H1 (cell line): ENCODE measurements around the gene CDK19. TPM values are rescaled to one million over a fixed set of nuclear protein-coding genes. Genes with fewer than 3 reads are reported as not detected.
A peak's percentile ranks its signal among the peaks of the same experiment; 100 is the strongest.

Experiments
- CTCF ChIA-PET: fragments of 300-600 bp; sonication (Branson Sonifier 250); formaldehyde crosslinking; loops from one replicate; lab custom pipeline; 2021; ENCODE audit not compliant: partially characterized antibody; lab: Charles Lee
- POLR2A ChIA-PET: fragments of 300-600 bp; sonication (Branson Sonifier 250); formaldehyde crosslinking; loops from one replicate; lab custom pipeline; 2021; ENCODE audit warnings: inconsistent platforms; ENCODE audit not compliant: partially characterized antibody; lab: Charles Lee
- DNase-seq, 2 experiments: peaks; one replicate each; pipeline versions ENCODE4 v3.0.0 to v3.0.0-alpha.2; 2010 to 2022; ENCODE audit warnings: low spot score in 2 of 2, low read depth in 1 of 2, mixed read lengths in 1 of 2
- FAIRE-seq: peaks from 2 replicates; lab custom pipeline; 2011; peaks lifted over from hg19 to GRCh38; lab: Jason Lieb, UNC
- H2AFZ ChIP-seq: 2 replicates; pipeline ENCODE4 v1.8.1; 2012; ENCODE audit warnings: low read length, inconsistent platforms
- H2AK5ac ChIP-seq: 2 replicates; pipeline ENCODE4 v1.6.1; 2013; ENCODE audit warnings: low read depth, low read length
- H2BK120ac ChIP-seq: replicated peaks from 2 replicates; pipeline ENCODE3; 2013; ENCODE audit warnings: low read depth, low read length, inconsistent platforms
- H2BK12ac ChIP-seq: 2 replicates; pipeline ENCODE4 v1.6.1; 2013; ENCODE audit warnings: low read depth, low read length
- H2BK15ac ChIP-seq: 2 replicates; pipeline ENCODE4 v1.6.1; 2013; ENCODE audit warnings: low read length
- H2BK20ac ChIP-seq: 2 replicates; pipeline ENCODE4 v1.6.1; 2013; ENCODE audit warnings: low read length
- H2BK5ac ChIP-seq: 2 replicates; pipeline ENCODE4 v1.6.1; 2013; ENCODE audit warnings: low read depth, low read length
- H3K14ac ChIP-seq: 2 replicates; pipeline ENCODE4 v1.6.1; 2013; ENCODE audit warnings: inconsistent platforms; ENCODE audit not compliant: insufficient read length
- H3K18ac ChIP-seq: 2 replicates; pipeline ENCODE4 v1.6.1; 2013; ENCODE audit warnings: low read length; ENCODE audit errors: extremely low read depth
- H3K23ac ChIP-seq: 2 replicates; pipeline ENCODE4 v1.6.1; 2013; ENCODE audit warnings: inconsistent platforms; ENCODE audit not compliant: insufficient read length
- H3K23me2 ChIP-seq: 2 replicates; pipeline ENCODE4 v1.6.1; 2013; ENCODE audit warnings: low read depth, low read length
- H3K27ac ChIP-seq: 2 replicates; pipeline ENCODE4 v1.6.1; 2011; ENCODE audit warnings: low read depth, low read length, inconsistent platforms
- H3K27me3 ChIP-seq, 4 experiments: replicated peaks in 1 of 4; 1 replicate in 1 of 4; 2 replicates in 3 of 4; pipeline versions ENCODE4 v1.6.1 to v1.8.1; 2011 to 2013; ENCODE audit warnings: low read length in 3 of 4, mild to moderate bottlenecking in 3 of 4, inconsistent platforms in 2 of 4, mixed read lengths in 2 of 4, moderate library complexity in 1 of 4; ENCODE audit not compliant: control insufficient read depth in 3 of 4, insufficient read depth in 3 of 4; ENCODE audit errors: extremely low read depth in 1 of 4
- H3K36me3 ChIP-seq, 4 experiments: 2 replicates each; pipeline versions ENCODE4 v1.6.1 to v1.8.1; 2011 to 2013; ENCODE audit warnings: mild to moderate bottlenecking in 4 of 4, low read length in 3 of 4, moderate library complexity in 2 of 4, control low read depth in 1 of 4, inconsistent platforms in 1 of 4; ENCODE audit not compliant: insufficient read depth in 4 of 4, control insufficient read depth in 2 of 4
- H3K4ac ChIP-seq: replicated peaks from 2 replicates; pipeline ENCODE3; 2013; ENCODE audit warnings: low read length, low read depth, mixed read lengths, inconsistent platforms; ENCODE audit not compliant: insufficient read length
- H3K4me1 ChIP-seq, 4 experiments: replicated peaks in 1 of 4; 1 replicate in 1 of 4; 2 replicates in 3 of 4; pipeline versions ENCODE4 v1.6.1 to v1.8.1; 2011 to 2013; ENCODE audit warnings: low read length in 3 of 4, inconsistent platforms in 2 of 4, mixed read lengths in 1 of 4; ENCODE audit not compliant: insufficient read depth in 4 of 4, control insufficient read depth in 3 of 4
- H3K4me2 ChIP-seq, 2 experiments: 2 replicates each; pipeline versions ENCODE4 v1.6.1 to v1.8.1; 2011 to 2013; ENCODE audit warnings: low read depth in 2 of 2, low read length in 2 of 2, control low read depth in 1 of 2, inconsistent platforms in 1 of 2, mild to moderate bottlenecking in 1 of 2; ENCODE audit not compliant: insufficient read depth in 1 of 2
- H3K4me3 ChIP-seq, 4 experiments: fragments of 200-600, 300-600 bp in 1 of 4; sonication (generic), shearing (Covaris generic), sonication (Bioruptor Twin) in 1 of 4; 2 replicates each; pipeline versions ENCODE4 v1.5.1 to v1.8.1; 2011 to 2016; ENCODE audit warnings: low read length in 4 of 4, low read depth in 3 of 4, control low read depth in 2 of 4, inconsistent platforms in 2 of 4, mild to moderate bottlenecking in 2 of 4, mixed read lengths in 1 of 4, moderate library complexity in 1 of 4; ENCODE audit not compliant: insufficient read depth in 2 of 4; ENCODE audit errors: extremely low read depth in 1 of 4
- H3K56ac ChIP-seq: replicated peaks from 2 replicates; pipeline ENCODE3; 2013; ENCODE audit warnings: low read depth, mild to moderate bottlenecking, mixed read lengths, low read length, inconsistent platforms; ENCODE audit not compliant: insufficient read length
- H3K79me1 ChIP-seq: 2 replicates; pipeline ENCODE4 v1.6.1; 2013; ENCODE audit warnings: low read depth, low read length, control low read depth
- H3K79me2 ChIP-seq, 2 experiments: 2 replicates each; pipeline versions ENCODE4 v1.6.1 to v1.8.1; 2012 to 2013; ENCODE audit warnings: low read length in 2 of 2, mild to moderate bottlenecking in 2 of 2, inconsistent platforms in 1 of 2; ENCODE audit not compliant: insufficient read depth in 2 of 2, control insufficient read depth in 1 of 2
- H3K9ac ChIP-seq, 4 experiments: replicated peaks in 1 of 4; 1 replicate in 1 of 4; 2 replicates in 3 of 4; pipeline versions ENCODE4 v1.6.1 to v1.8.1; 2011 to 2013; ENCODE audit warnings: low read depth in 3 of 4, low read length in 3 of 4, control low read depth in 2 of 4, mild to moderate bottlenecking in 2 of 4, moderate library complexity in 2 of 4, inconsistent platforms in 1 of 4; ENCODE audit errors: extremely low read depth in 1 of 4
- H3K9me3 ChIP-seq, 2 experiments: 2 replicates each; pipeline versions ENCODE4 v1.6.1 to v1.8.1; 2012 to 2013; ENCODE audit warnings: mild to moderate bottlenecking in 2 of 2, moderate library complexity in 2 of 2, control low read depth in 1 of 2, inconsistent platforms in 1 of 2, low read depth in 1 of 2, low read length in 1 of 2, mixed read lengths in 1 of 2; ENCODE audit not compliant: insufficient read depth in 2 of 2
- H4K20me1 ChIP-seq, 2 experiments: replicated peaks in 1 of 2; 2 replicates each; pipeline versions ENCODE3 to v1.8.1; 2011 to 2013; ENCODE audit warnings: inconsistent platforms in 2 of 2, low read length in 2 of 2, mild to moderate bottlenecking in 1 of 2; ENCODE audit not compliant: insufficient read depth in 2 of 2, control insufficient read depth in 1 of 2
- H4K5ac ChIP-seq: 2 replicates; pipeline ENCODE4 v1.6.1; 2013; ENCODE audit warnings: low read length, low read depth, mixed read lengths, inconsistent platforms; ENCODE audit not compliant: insufficient read length
- H4K8ac ChIP-seq: 2 replicates; pipeline ENCODE4 v1.8.0; 2013; ENCODE audit warnings: mild to moderate bottlenecking, moderate library complexity, low read length, inconsistent platforms; ENCODE audit not compliant: insufficient read depth; ENCODE audit errors: extremely low read depth
- H4K91ac ChIP-seq: replicated peaks from 2 replicates; pipeline ENCODE3; 2013; ENCODE audit warnings: low read length, mixed read lengths, inconsistent platforms; ENCODE audit not compliant: insufficient read length
- POLR2AphosphoS5 ChIP-seq: IDR thresholded peaks from 2 replicates; pipeline ENCODE4 v1.6.1; 2011; ENCODE audit warnings: low read depth, low read length
- POU5F1 ChIP-seq: IDR thresholded peaks from 2 replicates; pipeline ENCODE4 v1.6.1; 2011; ENCODE audit warnings: low read depth, mild to moderate bottlenecking, low read length, moderate library complexity
- WGBS, 2 experiments: shearing (Covaris generic) in 1 of 2; methylation state at CpG; one replicate each; pipeline versions ENCODE4 v1.1.6 to v1.1.7; 2013 to 2015; ENCODE audit warnings: low lambda C conversion rate in 2 of 2, mixed read lengths in 2 of 2, inconsistent platforms in 1 of 2, low coverage in 1 of 2, missing lambda C conversion rate in 1 of 2; ENCODE audit not compliant: insufficient replicate concordance in 2 of 2, insufficient coverage in 1 of 2, insufficient read length in 1 of 2; ENCODE audit errors: extremely low coverage in 1 of 2, missing lambda C conversion rate in 1 of 2; 5-methylcytosine and 5-hydroxymethylcytosine counted together
- polyA plus RNA-seq, 7 experiments: library from polyadenylated mRNA; depleted of rRNA in 3 of 7; stranded (reverse) in 5 of 7; unstranded in 2 of 7; fragments of >200 nt in 5 of 7; fragments of 200-250 nt in 2 of 7; gene quantifications; 1 replicate in 5 of 7; 2 replicates in 1 of 7; 4 replicates in 1 of 7; pipeline versions ENCODE4 v1.2.1 to v1.2.3, GENCODE V29; 2011 to 2013; ENCODE audit warnings: missing spikeins in 2 of 7, mixed read lengths in 2 of 7
- total RNA-seq: library from RNA; stranded (reverse); fragmentation: NEBNext Ultra II Directional; extraction: Animal tissue kit (Norgen Biotek cat#: 25700); gene quantifications from 2 replicates; pipeline ENCODE4 v1.2.1, GENCODE V29; 2021

Gene CDK19
- total and polyA plus RNA-seq, 2 of the 8 experiments (the other 6 are each of a cell fraction or from before 2014, with no cell fraction given): 4.9 to 12.6 TPM

- H3K9me3 ChIP-seq: no peaks in the 10 kb centered on the region
- no peak overlapping the region for H3K4me2 ChIP-seq
- no peak overlapping the region for H2AFZ ChIP-seq
- POLR2A ChIA-PET: no interaction called here
- H3K79me1 ChIP-seq: no peaks in the 10 kb centered on the region
- H3K36me3 ChIP-seq: no peaks in the 10 kb centered on the region
- H2BK5ac ChIP-seq: no peak overlapping the region
- no peak overlapping the region for H3K14ac ChIP-seq
- no peak overlapping the region for H4K8ac ChIP-seq
- H4K91ac ChIP-seq: no peak overlapping the region
- H3K9ac ChIP-seq: no peak overlapping the region
- no peak overlapping the region for H2BK120ac ChIP-seq
- CTCF ChIA-PET: interaction anchor here (0.8 kb wide), 1 partner anchor 10 kb away, joined by 3 read pairs; no protein-coding TSS in a partner anchor
- no peak overlapping the region for H2BK20ac ChIP-seq
- H3K4ac ChIP-seq: no peak overlapping the region
- no peaks in the 10 kb centered on the region for H3K27me3 ChIP-seq
- no peak overlapping the region for H3K18ac ChIP-seq
- H4K20me1 ChIP-seq: no peaks in the 10 kb centered on the region
- no peak overlapping the region for H4K5ac ChIP-seq
- FAIRE-seq (no peak), DNase-seq (no peak)
- H3K4me3 ChIP-seq: no peak overlapping the region
- no peak overlapping the region for H3K27ac ChIP-seq
- H3K56ac ChIP-seq: no peak overlapping the region
- H2AK5ac ChIP-seq: no peak overlapping the region
- H3K79me2 ChIP-seq: no peaks in the 10 kb centered on the region
- peaks cover 0 to 3% (median 0%) of the 10 kb centered on the region in 4 experiments; a peak in 2 of 7 replicates for H3K4me1 ChIP-seq
- WGBS, 2 experiments: 76% methylated on average over 2 of the region's 2 CpGs; no CpG with 5 or more reads in 1 of the 2 experiments
- H2BK15ac ChIP-seq: no peak overlapping the region
- H2BK12ac ChIP-seq: no peak overlapping the region
- TF ChIP-seq POU5F1 (0 out of 2 replicates have a peak, but pooled peaks have one; percentile 16), POLR2AphosphoS5 (no peak)
- H3K23ac ChIP-seq: no peak overlapping the region
- H3K23me2 ChIP-seq: no peaks in the 10 kb centered on the region
These were observed 251.6 kb downstream of the CDK19 start for GRCh38 chr6:110563711-110564110.
